ENCODE results near the gene TMEM156.

The TMEM156 gene

GRCh38 chr4:39032218-39033085, at the start of gene TMEM156:
Gene TMEM156 (minus strand): TSS chr4:39032409. CDS start chr4:39032313, 96 bp downstream.
- no peak for DNase-seq (ENCODE audit: low spot score)

GRCh38 chr4:39078829-39079228, 46.6 kb upstream of the TMEM156 start:
- DNase-seq (ENCODE audit: low spot score): no peak

- DNase-seq (ENCODE audit: low spot score): no peak
Measured at GRCh38 chr4:39068907-39069306, 36.7 kb upstream of the TMEM156 start.

- no peak for DNase-seq (ENCODE audit: low spot score)
Measured at GRCh38 chr4:39067451-39067850, 35.2 kb upstream of the TMEM156 start.

GRCh38 chr4:39067031-39067430, 34.8 kb upstream of the TMEM156 start:
- no peak for DNase-seq (ENCODE audit: low spot score)

GRCh38 chr4:39066371-39066770, 34.2 kb upstream of the TMEM156 start:
- DNase-seq (ENCODE audit: low spot score): no peak

- no peak for DNase-seq (ENCODE audit: low spot score)
Measured at GRCh38 chr4:39063430-39063829, 31.2 kb upstream of the TMEM156 start.

GRCh38 chr4:39062770-39063097, 30.5 kb upstream of the TMEM156 start:
- no peak for DNase-seq (ENCODE audit: low spot score)

GRCh38 chr4:39062094-39062769, 30.0 kb upstream of the TMEM156 start, which contains the start of gene KLHL5:
Gene KLHL5 (plus strand): TSS chr4:39062232. CDS start chr4:39062653, 421 bp downstream.
- DNase-seq (ENCODE audit: low spot score): no peak

- no peak for DNase-seq (ENCODE audit: low spot score)
Measured at GRCh38 chr4:39061457-39061856, 29.2 kb upstream of the TMEM156 start.

- no peak for DNase-seq (ENCODE audit: low spot score)
Measured at GRCh38 chr4:39056023-39056422, 23.8 kb upstream of the TMEM156 start.

GRCh38 chr4:39054497-39054896, 22.3 kb upstream of the TMEM156 start:
- DNase-seq (ENCODE audit: low spot score): no peak

- DNase-seq (ENCODE audit: low spot score): no peak
Measured at GRCh38 chr4:39053983-39054382, 21.8 kb upstream of the TMEM156 start.

GRCh38 chr4:39051492-39051891, 19.3 kb upstream of the TMEM156 start:
- DNase-seq (ENCODE audit: low spot score): no peak

GRCh38 chr4:39050590-39050989, 18.4 kb upstream of the TMEM156 start:
- DNase-seq (ENCODE audit: low spot score): no peak

GRCh38 chr4:39048311-39048710, 16.1 kb upstream of the TMEM156 start:
- DNase-seq (ENCODE audit: low spot score): no peak

GRCh38 chr4:39047681-39048080, 15.5 kb upstream of the TMEM156 start:
- no peak for DNase-seq (ENCODE audit: low spot score)

- no peak for DNase-seq (ENCODE audit: low spot score)
Measured at GRCh38 chr4:39046249-39046648, 14.0 kb upstream of the TMEM156 start.

GRCh38 chr4:39045827-39046221, 13.6 kb upstream of the TMEM156 start:
- no peak for DNase-seq (ENCODE audit: low spot score)

- peak; percentile 40 for DNase-seq (ENCODE audit: low spot score)
Measured at GRCh38 chr4:39044956-39045826, 13.0 kb upstream of the TMEM156 start.

- DNase-seq (ENCODE audit: low spot score): peak; percentile 81
Measured at GRCh38 chr4:39044364-39044955, 12.3 kb upstream of the TMEM156 start.

GRCh38 chr4:39043861-39044363, 11.7 kb upstream of the TMEM156 start:
- no peak for DNase-seq (ENCODE audit: low spot score)

Measured in hepatic stellate cell (primary cell).